Mucosa of gallbladder (tissue), 1 donor: ENCODE data around the gene CAGE1. TPM values are rescaled to one million over a fixed set of nuclear protein-coding genes. Genes with fewer than 3 reads are reported as not detected.
"Not testable (repeated sequence)": the region's sequence is repeated elsewhere in the genome, so short reads cannot be mapped to it uniquely, and the experiment has no call there.

ENCODE experiments used
- DNase-seq: peaks from one replicate; pipeline ENCODE4 v3.0.0-alpha.2; 2020; ENCODE audit warnings: low spot score
- total RNA-seq: library from RNA; stranded (reverse); gene quantifications from one replicate; pipeline ENCODE4 v1.2.1, GENCODE V29; 2021
- donor health status: DM: no; HTN: no; CAD: no.

CAGE1 gene
- total RNA-seq, 1 donor from 2014 or later: not detected

GRCh38 chr6:7339007-7339732, 50.4 kb downstream of the CAGE1 start:
- DNase-seq: not testable (repeated sequence)

GRCh38 chr6:7338031-7338430, 51.5 kb downstream of the CAGE1 start:
- DNase-seq: no peak

- DNase-seq: no peak
These were observed 54.0 kb downstream of the CAGE1 start for GRCh38 chr6:7335519-7335918.

GRCh38 chr6:7334685-7335084, 54.9 kb downstream of the CAGE1 start:
- DNase-seq: no peak

GRCh38 chr6:7332090-7332745, 57.3 kb downstream of the CAGE1 start:
- no peak for DNase-seq

- no peak for DNase-seq
These were observed 58.1 kb downstream of the CAGE1 start for GRCh38 chr6:7331452-7331851.

- no peak for DNase-seq
These were observed 61.3 kb downstream of the CAGE1 start for GRCh38 chr6:7328243-7328642.

GRCh38 chr6:7325750-7326149, 63.8 kb downstream of the CAGE1 start:
- DNase-seq: no peak

- peak; percentile 23 for DNase-seq
These were observed 65.0 kb downstream of the CAGE1 start for GRCh38 chr6:7324520-7324919.

GRCh38 chr6:7323074-7323473, 66.5 kb downstream of the CAGE1 start:
- no peak for DNase-seq

GRCh38 chr6:7321866-7322265, 67.7 kb downstream of the CAGE1 start:
- DNase-seq: not testable (repeated sequence)

GRCh38 chr6:7319406-7319805, 70.1 kb downstream of the CAGE1 start:
- not testable (repeated sequence) for DNase-seq

- DNase-seq: no peak
These were observed 72.0 kb downstream of the CAGE1 start for GRCh38 chr6:7317538-7317937.

- no peak for DNase-seq
These were observed 72.6 kb downstream of the CAGE1 start for GRCh38 chr6:7316658-7317533.

GRCh38 chr6:7315948-7316365, 73.6 kb downstream of the CAGE1 start:
- no peak for DNase-seq

- DNase-seq: not testable (repeated sequence)
These were observed 74.2 kb downstream of the CAGE1 start for GRCh38 chr6:7315087-7315947.

GRCh38 chr6:7314414-7314813, 75.1 kb downstream of the CAGE1 start:
- DNase-seq: no peak

GRCh38 chr6:7313505-7314165, 75.9 kb downstream of the CAGE1 start:
- DNase-seq: no peak

- DNase-seq: peak; percentile 97
These were observed 76.7 kb downstream of the CAGE1 start, which contains the start of gene SSR1 for GRCh38 chr6:7312616-7313504. TSS of gene SSR1 (minus strand) at chr6:7313199. CDS start at chr6:7313120, 79 bp downstream.
